ENCODE data around the gene XRCC2. TPM values are rescaled to one million over a fixed set of nuclear protein-coding genes. Genes with fewer than 3 reads are reported as not detected.
"Not testable (repeated sequence)": the region's sequence is repeated elsewhere in the genome, so short reads cannot be mapped to it uniquely, and the experiment has no call there.

XRCC2 gene
- total RNA-seq, 2 donors from 2014 or later, result under 0.01 to 4.6 TPM

DNA sequence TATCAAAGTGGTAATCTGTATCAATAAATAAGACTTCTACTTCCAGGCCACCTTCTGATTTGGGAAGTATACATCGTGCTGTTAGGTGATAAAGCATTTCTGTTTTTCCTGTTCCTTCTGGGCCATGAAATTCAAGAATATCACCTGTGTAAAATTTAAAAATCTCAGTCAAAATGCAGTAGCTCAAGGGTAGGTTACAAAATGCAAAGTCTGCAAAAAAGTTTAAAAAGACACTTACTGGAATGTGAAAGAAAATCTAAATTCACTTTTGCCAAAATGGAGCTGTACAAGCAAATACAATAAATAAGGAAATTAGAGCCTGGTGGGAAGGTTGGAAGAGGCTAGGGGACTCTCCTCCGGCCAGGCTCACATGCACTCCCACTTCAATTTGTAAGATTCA, 26.7 kb downstream of the XRCC2 start:
- ATAC-seq, result no peak
- Histone ChIP-seq H3K4me3 (no peak overlapping the region), H3K4me1 (no peaks in the 10 kb centered on the region), H3K9me3 (no peaks in the 10 kb centered on the region), H3K27ac (no peak overlapping the region), H3K27me3 (no peaks in the 10 kb centered on the region), H3K36me3 (replicated peaks in 1 of 2; ENCODE audit: insufficient read depth in 1 of 2, low read depth in 2 of 2) (no peaks in the 10 kb centered on the region)
- no peak for DNase-seq
- 89 to 93% methylated on average over 2 of the region's 2 CpGs for WGBS, 2 donors
- TF ChIP-seq, protein P1, sequence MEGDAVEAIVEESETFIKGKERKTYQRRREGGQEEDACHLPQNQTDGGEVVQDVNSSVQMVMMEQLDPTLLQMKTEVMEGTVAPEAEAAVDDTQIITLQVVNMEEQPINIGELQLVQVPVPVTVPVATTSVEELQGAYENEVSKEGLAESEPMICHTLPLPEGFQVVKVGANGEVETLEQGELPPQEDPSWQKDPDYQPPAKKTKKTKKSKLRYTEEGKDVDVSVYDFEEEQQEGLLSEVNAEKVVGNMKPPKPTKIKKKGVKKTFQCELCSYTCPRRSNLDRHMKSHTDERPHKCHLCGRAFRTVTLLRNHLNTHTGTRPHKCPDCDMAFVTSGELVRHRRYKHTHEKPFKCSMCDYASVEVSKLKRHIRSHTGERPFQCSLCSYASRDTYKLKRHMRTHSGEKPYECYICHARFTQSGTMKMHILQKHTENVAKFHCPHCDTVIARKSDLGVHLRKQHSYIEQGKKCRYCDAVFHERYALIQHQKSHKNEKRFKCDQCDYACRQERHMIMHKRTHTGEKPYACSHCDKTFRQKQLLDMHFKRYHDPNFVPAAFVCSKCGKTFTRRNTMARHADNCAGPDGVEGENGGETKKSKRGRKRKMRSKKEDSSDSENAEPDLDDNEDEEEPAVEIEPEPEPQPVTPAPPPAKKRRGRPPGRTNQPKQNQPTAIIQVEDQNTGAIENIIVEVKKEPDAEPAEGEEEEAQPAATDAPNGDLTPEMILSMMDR (IDR thresholded peaks at IDR 0.05), result no peak
- no peak for TF ChIP-seq POLR2A (IDR thresholded peaks at IDR 0.05)
- intact Hi-C loops (cut with DNase I), result no loop called here

DNA sequence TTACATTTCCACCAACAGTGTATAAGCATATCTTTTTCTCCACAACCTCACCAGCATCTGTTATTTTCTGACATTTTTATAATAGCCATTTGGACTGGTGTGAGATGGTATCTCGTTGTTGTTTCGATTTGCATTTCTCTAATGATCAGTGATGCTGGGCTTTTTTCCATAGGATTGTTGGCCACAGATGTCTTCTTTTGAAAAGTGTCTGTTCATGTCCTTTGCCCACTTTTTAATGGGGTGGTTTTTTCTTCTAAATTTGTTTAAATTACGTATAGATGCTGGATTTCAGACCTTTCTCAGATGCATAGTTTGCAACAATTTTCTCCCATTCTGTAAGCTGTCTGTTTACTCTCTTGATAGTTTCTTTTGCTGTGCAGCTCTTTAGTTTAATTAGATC, 28.9 kb downstream of the XRCC2 start:
- H3K27ac ChIP-seq, result no peak overlapping the region
- no peaks in the 10 kb centered on the region for H3K27me3 ChIP-seq
- no peak for DNase-seq
- no peak overlapping the region for H3K4me3 ChIP-seq
- intact Hi-C loops (cut with DNase I), result no loop called here
- no peaks in the 10 kb centered on the region for H3K36me3 ChIP-seq (replicated peaks in 1 of 2; ENCODE audit: insufficient read depth in 1 of 2, low read depth in 2 of 2)
- no peaks in the 10 kb centered on the region for H3K9me3 ChIP-seq
- TF ChIP-seq POLR2A (IDR thresholded peaks at IDR 0.05), result no peak
- TF ChIP-seq, protein P1 (IDR thresholded peaks at IDR 0.05), result no peak
- no peaks in the 10 kb centered on the region for H3K4me1 ChIP-seq
- 97 to 98% methylated on average over 3 of the region's 3 CpGs for WGBS, 2 donors
- ATAC-seq, result no peak

DNA sequence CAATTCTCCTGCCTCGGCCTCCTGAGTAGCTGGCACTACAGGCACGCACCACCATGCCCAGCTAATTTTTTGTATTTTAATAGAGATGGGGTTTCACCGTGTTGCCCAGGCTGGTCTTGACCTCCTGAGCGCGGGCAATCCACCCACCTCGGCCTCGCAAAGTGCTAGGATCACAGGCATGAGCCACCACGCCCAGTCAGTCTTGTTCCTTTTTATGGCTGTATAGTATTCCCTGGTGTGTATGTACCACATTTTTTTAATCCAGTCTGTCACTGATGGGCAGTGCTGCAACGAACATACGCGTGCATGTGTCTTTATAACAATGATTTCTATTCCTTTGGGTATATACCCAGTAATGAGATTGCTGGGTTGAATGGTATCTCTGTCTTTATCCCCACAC, 29.4 kb downstream of the XRCC2 start:
- H3K27me3 ChIP-seq; intact Hi-C loops (cut with DNase I); H3K27ac ChIP-seq; ATAC-seq; H3K4me3 ChIP-seq; H3K36me3 ChIP-seq (replicated peaks in 1 of 2; ENCODE audit: insufficient read depth in 1 of 2, low read depth in 2 of 2); DNase-seq; H3K9me3 ChIP-seq; H3K4me1 ChIP-seq: not testable (repeated sequence)
- 95 to 96% methylated on average over 11 of the region's 11 CpGs for whole genome bisulfite sequencing, 2 donors

DNA sequence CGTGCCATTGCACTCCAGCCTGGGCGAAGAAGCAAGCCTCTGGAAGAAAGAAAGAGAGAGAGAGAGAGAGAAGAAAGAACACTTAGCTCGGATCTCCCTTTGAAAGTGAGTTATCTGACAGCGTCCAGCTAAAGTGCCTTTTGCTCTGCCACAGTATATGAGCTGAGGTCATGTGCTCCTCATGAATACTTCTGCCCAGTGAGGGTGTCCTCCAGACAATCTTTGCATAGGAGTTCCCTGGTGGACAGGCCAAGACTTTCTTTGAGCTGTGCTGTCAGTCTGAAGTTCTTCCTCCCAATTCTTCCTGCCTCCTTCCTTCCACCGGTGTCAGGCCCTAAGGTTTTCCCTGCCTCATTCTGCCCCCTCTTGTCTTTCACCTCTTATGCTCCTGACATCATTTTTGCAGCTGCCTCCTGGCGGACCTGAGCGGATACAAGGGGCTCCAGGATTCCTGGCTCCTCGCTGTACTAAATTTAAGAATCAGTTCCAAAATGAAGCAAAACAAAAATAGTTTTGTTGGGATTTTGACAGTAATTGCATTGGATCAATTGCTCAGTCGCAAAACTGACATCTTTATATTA, 31.9 kb downstream of the XRCC2 start:
- ATAC-seq, result no peak
- no peaks in the 10 kb centered on the region for H3K36me3 ChIP-seq (replicated peaks in 1 of 2; ENCODE audit: insufficient read depth in 1 of 2, low read depth in 2 of 2)
- no peak overlapping the region for H3K27ac ChIP-seq
- no peaks in the 10 kb centered on the region for H3K9me3 ChIP-seq
- no peaks in the 10 kb centered on the region for H3K27me3 ChIP-seq
- DNase-seq, result no peak
- no peaks in the 10 kb centered on the region for H3K4me1 ChIP-seq
- no peak overlapping the region for H3K4me3 ChIP-seq
- WGBS, 2 donors, result 81 to 83% methylated on average over 9 of the region's 9 CpGs
- intact Hi-C loops (cut with DNase I), result no loop called here
- TF ChIP-seq POLR2A (IDR thresholded peaks at IDR 0.05), result no peak
- TF ChIP-seq, protein P1 (IDR thresholded peaks at IDR 0.05), result no peak

DNA sequence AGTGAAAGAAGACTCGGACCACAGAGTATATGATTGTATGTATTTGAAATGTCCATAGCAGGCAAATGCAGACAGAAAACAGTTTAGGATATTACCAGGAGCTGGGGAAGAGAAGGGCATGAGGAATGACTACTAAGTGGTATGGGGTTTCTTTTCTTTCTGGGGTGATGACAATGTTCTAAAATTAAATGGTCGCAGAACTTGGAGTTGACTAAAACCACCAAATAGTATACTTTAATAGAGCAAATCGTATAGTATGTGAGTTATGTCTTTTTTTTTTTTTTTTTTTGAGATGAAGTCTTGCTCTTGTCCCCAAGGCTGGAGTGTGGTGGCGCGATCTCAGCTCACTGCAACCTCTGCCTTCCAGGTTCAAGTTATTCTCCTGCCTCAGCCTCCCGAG, 34.6 kb downstream of the XRCC2 start:
- no peaks in the 10 kb centered on the region for H3K4me1 ChIP-seq
- no peak overlapping the region for H3K27ac ChIP-seq
- no peak for TF ChIP-seq POLR2A (IDR thresholded peaks at IDR 0.05)
- TF ChIP-seq, protein P1 (IDR thresholded peaks at IDR 0.05), result no peak
- peaks cover 0 to 4% of the 10 kb centered on the region in 2 donors for H3K27me3 ChIP-seq
- 88 to 92% methylated on average over 6 of the region's 6 CpGs for WGBS, 2 donors
- no peaks in the 10 kb centered on the region for H3K9me3 ChIP-seq
- no peaks in the 10 kb centered on the region for H3K36me3 ChIP-seq (replicated peaks in 1 of 2; ENCODE audit: insufficient read depth in 1 of 2, low read depth in 2 of 2)
- ATAC-seq, result no peak
- H3K4me3 ChIP-seq, result no peak overlapping the region
- intact Hi-C loops (cut with DNase I), result no loop called here
- DNase-seq, result no peak

Measured in body of pancreas (tissue), 4 donors.